CD4-positive, alpha-beta T cell treated with Interleukin-6 for 4 hours (primary cell): ENCODE results near the gene ADAMTSL2.
"Not testable (repeated sequence)": the region's sequence is repeated elsewhere in the genome, so short reads cannot be mapped to it uniquely, and the experiment has no call there.

ENCODE experiments used
- DNase-seq: peaks from one replicate; pipeline ENCODE4 v3.0.0-alpha.2; 2020; ENCODE audit warnings: mixed read lengths

ADAMTSL2 gene

GRCh38 chr9:133560944-133561343 is 26.4 kb downstream of the ADAMTSL2 start:
- no peak for DNase-seq

DNA sequence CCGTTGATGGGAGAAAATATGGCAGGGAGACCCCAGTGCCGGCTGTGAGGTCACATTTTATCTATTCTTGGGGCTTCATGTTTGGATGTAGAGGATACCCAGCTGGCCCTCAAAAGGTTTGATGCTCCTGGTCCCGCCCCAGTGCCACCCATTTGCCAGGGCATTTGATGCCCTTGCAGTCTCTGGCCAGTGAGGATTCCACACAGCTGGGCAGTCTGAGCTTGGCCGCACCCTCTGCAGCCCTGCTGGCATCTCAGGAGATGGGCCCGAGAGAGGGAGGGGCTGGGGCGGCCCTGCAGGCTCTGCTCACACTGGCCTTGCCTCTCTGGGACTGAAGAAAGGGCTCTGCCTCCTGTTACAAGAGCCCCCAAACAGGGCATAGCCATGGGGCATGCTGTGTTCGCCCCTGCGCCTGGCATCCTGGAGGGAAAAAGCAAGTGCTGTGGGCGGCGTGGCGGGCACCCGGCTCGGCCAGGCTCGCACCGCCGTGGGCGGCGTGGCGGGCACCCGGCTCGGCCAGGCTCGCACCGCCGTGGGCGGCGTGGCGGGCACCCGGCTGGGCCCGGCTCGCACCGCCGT is 27.6 kb downstream of the ADAMTSL2 start:
- no peak for DNase-seq

DNA sequence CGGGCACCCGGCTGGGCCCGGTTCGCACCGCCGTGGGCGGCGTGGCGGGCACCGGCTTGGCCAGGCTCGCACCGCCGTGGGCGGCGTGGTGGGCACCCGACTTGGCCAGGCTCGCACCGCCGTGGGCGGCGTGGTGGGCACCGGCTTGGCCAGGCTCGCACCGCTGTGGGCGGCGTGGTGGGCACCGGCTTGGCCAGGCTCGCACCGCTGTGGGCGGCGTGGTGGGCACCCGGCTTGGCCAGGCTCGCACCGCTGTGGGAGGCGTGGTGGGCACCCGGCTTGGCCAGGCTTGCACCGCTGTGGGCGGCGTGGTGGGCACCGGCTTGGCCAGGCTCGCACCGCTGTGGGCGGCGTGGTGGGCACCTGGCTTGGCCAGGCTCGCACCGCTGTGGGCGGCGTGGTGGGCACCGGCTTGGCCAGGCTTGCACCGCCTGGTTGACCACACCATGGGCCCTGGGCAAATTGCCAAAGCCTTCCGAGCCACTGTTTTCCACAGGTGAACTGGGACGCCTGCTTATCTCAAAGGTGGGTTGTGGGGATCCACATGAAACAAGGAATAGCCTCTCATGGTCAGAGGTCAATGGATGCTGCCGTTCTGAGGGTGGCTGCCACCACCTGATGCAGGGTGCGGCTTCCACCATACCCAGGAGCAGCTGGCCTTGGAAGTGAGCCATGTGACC is 28.2 kb downstream of the ADAMTSL2 start:
- no peak for DNase-seq

DNA sequence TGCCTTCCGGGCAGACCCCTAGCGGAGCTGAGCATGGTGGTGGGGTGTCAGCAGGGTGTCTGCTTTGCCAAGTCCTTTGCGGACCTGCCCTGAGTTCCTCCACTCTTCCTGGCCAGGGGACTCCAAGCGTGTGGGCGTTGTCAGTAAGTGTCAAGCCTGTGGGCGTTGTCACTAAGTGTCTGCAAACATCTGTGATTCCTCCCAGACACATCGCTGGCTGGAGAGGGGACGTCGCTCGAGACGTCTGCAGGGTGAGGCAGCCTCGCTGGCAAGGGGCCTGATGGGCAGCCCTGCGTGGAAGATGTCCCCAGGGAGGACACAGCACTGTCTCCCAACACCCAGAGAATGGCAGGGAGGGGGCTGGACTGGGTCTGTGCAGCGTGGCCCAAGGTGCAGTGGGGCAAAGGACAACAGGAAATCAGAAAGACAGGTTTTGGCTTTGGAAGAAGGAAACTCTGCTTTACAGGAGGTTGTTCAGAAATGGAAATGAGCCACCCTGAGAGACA is 28.8 kb downstream of the ADAMTSL2 start:
- no peak for DNase-seq

DNA sequence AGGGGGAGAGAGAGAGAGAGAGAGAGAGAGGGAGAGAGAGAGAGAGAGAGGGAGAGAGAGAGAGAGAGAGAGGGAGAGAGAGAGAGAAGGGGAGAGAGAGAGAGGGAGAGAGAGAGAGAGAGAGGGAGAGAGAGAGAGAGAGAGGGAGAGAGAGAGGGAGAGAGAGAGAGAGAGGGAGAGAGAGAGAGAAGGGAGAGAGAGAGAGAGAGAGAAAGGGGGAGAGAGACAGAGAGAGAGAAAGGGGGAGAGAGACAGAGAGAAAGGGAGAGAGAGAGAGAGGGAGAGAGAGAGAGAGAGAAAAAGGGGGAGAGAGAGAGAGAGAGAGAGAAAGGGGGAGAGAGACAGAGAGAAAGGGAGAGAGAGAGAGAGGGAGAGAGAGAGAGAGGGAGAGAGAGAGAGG is 29.3 kb downstream of the ADAMTSL2 start:
- DNase-seq = not testable (repeated sequence)

GRCh38 chr9:133564451-133565116 is 30.1 kb downstream of the ADAMTSL2 start:
- no peak for DNase-seq

DNA sequence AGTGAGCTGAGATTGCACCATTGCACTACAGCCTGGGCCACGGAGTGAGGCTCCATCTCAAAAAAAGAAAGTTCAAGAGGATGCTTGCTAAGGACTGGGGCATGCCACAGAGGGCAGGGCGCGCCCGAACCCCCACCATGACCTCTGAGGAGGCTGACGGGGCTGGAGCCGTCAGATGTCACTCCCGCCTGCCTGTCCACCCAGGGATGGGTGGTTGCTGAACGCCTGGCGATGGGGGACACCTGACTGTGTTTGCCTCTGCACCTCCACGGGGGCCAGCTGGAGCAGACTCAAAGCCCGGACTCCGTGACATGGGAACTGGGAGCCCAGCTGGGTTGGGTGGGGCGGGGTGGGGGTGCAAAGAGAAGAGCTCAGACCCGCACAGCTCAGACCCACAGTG is 31.9 kb downstream of the ADAMTSL2 start:
- no peak for DNase-seq

- no peak for DNase-seq
These were observed 32.3 kb downstream of the ADAMTSL2 start for GRCh38 chr9:133566817-133567216.

- DNase-seq = no peak
These were observed 33.7 kb downstream of the ADAMTSL2 start for GRCh38 chr9:133568186-133568585.

DNA sequence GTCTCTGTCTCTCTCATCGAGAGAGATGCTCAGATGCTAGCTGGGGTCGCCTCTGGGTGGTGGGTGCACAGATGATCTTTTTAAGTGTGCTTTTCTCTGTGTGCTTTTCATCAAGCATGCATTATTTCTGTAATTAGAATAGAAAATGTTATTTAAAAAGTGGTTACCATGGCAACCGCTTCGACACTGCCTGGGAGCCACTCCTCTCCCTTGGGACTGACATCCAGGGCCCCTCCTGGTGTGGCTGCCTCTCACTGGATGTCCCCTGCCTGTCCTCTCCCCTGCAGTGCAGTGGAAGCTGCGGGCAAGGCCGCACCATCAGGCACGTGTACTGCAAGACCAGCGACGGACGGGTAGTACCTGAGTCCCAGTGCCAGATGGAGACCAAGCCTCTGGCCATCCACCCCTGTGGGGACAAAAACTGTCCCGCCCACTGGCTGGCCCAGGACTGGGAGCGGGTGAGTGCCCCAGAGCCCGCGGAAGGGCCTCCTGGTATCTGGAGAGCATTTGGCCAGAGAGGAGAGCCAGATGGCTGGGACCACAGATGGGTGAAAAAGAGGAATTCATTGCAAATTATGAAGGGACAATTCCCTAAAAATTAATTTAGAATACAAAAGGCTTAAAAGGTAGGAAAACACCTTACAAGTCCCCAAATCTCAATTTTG is 34.7 kb downstream of the ADAMTSL2 start:
- DNase-seq = no peak

GRCh38 chr9:133569891-133570690 is 35.6 kb downstream of the ADAMTSL2 start:
- no peak for DNase-seq

DNA sequence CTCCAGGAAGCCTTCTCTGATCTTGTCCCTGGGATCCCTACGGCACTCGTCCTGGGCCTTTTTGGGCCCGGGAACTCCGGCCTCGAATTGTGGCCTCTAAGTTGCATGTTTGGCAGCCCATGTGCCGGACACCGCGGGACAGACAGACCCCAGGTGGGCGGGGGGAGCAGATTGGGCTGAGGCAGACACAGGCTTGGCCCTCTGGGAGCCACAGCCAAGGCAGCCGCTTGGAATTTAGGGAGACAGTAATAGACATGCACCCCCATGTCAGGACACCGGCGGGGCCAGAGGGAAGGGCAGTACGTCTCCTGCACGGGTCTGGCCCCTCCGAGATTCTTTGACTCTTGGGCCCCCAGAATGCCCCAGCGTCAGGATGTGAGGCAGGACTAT is 36.2 kb downstream of the ADAMTSL2 start:
- no peak for DNase-seq

- DNase-seq = no peak
These were observed 36.9 kb downstream of the ADAMTSL2 start for GRCh38 chr9:133571391-133571890.

DNA sequence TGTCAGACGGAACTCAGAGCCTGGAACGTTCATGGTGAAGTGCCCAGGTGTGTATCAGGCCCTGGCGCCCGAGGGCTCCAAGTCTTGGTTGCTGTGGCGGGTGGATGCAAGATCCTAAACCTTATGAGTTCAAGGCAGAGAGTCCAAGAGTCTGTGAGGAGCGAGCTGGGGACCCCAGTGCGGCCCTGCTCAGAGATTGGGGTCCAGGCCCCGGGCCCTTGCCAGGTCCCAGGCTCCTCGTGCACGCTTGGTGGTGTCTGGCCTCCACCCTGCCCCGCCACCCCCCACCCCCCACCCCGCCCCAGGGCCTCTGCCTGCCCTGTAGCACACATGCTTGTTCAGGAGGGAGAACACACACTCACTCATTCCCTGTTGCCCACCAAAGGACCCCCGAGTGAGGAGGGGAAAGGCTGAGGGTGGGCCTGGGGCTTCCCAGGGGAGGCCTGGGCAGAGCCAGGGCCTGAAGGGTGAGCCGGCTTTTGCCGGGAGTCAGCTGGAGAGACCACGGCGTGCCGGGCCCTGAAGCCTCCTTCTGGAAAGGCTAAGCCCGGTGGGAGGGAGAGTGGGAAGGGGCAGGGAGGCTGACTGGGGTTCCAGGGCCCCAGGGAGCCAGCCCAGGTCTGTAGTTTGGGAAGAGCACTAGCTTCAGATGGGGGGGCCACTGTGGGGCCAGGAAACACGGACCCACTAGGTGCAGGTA is 37.5 kb downstream of the ADAMTSL2 start:
- DNase-seq = no peak

DNA sequence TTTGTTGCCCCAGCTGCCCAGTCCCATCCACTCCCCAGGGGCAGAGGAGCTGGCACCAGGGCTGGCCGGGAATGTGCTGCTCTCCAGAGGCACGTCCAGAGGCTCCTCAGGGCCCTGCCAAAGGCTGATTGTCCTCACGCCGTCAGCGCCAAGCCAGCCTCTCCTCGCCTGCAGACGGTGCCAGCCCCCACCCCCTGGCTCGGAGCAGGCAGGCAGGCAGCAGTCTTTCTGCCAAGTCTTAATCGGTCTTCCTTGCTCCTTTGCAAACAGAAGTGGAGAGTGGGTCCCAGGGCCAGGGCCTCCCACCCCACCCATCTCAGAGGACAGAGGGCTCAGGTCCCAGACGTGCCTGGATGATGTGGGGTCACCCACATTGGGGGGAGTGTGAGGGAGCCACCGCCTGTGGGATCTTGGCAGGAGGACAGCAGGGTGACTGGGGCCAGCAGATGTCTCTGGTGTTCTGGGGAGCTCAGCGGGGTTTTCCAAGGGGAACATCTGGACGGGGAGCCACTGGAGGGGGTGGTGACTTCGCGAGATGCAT is 38.4 kb downstream of the ADAMTSL2 start:
- no peak for DNase-seq

DNA sequence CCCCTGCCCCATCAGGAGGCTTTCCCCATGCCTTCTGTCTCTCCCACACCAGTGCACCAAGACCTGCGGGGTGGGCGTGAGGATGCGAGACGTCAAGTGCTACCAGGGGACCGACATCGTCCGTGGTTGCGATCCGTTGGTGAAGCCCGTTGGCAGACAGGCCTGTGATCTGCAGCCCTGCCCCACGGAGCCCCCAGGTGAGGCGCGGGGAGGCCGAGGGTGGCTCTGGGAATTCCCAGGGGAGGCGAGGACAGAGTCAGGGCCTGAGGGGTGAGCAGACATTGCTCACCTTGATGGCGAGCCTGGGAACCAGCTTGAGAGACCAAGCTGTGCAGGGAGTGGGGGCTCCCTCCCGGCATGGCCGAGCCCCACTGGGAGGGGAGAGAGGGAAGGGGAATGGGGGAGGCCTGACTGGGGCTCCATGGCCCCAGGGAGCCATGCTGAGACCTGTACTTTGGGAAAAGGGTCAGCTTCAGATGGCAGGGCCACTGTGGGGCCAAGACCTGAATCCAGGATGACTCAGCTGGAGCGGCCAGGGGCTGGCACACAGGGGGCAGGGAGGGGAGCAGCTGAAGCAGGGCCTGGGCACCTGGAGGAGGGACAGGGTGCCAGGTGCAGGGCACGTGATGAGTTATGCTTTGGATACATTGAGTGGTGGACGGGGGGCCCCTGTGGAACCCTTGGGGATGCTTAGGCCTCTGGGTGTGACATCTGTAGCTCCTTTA is 39.4 kb downstream of the ADAMTSL2 start:
- no peak for DNase-seq

- DNase-seq = no peak
These were observed 40.3 kb downstream of the ADAMTSL2 start for GRCh38 chr9:133574771-133575170.

DNA sequence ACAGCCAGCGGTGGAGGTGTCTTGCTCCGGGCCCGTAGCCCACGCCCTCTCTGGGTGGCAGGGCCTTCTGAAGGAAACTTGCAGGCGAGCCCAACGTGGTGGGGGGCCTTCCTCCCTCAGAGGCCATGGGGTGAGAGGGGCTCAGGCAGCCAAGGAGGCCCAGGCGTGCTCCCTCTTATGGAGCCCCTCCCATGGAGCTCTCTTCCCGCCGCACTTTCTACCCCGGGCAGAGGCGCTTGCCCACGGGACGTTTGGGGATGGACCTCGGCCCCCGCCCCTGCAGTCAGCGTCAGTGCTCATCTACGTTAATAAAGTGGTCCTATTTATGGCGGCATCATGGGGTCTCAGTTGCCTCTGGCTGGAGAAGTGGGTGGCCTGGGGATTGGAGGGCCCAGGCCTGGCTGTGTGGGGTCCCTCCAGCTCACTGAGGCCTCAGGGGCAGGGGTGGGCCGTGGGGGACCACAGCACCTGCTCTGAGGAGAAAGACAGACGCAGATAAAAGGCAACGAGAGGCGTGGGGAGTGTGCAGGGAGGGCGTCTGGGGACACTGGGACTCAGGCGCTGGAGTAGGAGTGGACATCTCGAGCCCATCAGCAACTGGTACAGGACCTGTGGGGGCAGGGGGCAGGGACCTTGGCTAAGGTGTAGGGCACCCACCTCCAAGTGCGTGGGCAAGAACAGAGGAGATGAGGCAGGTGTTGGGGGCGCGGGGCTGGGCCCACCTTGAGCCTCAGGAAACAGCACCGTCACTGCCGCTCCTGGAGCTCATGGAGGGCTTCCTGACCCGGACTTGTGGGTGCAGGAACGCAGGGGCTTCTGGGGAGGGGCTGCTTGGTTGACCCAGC is 40.9 kb downstream of the ADAMTSL2 start:
- no peak for DNase-seq

DNA sequence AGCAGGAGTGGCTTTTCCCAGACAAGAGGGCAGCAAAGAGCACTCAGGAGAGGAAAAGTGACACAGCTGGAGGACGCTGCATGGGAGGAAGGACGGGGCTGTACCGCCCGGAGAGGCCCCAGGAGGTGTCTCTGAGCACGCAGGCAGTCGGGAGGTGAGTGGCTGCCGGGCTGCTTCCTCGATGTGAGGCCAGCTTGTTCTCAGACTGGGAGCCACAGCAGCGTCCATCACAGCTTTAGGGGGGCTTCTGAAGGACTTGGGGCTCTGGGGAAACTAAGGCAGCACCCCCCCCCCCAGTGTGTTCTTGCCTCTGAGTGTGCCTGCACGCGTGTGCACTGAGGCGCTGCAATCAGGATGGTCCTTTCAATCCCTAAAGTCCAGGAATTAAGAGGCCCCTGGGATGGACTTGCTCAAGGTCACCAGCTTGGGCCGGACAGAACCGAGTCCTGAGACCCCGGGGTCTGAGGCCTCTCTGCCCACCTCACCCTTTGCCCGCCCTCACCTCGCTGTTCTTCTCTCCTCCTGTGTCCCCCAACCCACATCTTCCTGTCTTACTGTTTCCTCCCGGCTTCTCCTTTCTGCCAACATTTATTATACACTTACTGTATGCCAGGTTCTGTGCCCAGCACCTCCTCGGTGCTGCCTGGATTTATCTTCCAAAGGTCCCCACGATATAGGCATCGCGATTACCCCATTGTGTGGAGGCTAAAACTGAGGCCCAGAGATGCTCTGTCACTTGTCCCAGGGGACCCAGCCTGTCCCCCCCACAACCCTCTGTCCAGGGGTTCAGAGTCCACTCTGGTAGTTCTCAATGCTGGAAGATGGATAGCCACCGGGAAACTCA is 41.7 kb downstream of the ADAMTSL2 start:
- no peak for DNase-seq
